PC-3 (cell line): ENCODE results near the gene TNKS2. TPM values are rescaled to one million over a fixed set of nuclear protein-coding genes. Genes with fewer than 3 reads are reported as not detected.

ENCODE experiments used
- ATAC-seq: fragments of 200-7000 bp; cut with Tn5 transposase; 2 replicates; pipeline ENCODE4 v1.9.1; 2020; ENCODE audit warnings: mild to moderate bottlenecking, moderate library complexity
- BruUV-seq: library from RNA; stranded (reverse); fragments of 400-500 nt; replicated peaks from 2 replicates; lab custom pipeline; 2021; lab: Mats Ljungman, UMichigan
- CTCF ChIA-PET: fragments of 300-600 bp; sonication (Branson Sonifier 250); formaldehyde crosslinking; loops from one replicate; lab custom pipeline; 2022; ENCODE audit warnings: antibody characterized with exemption; lab: Charles Lee
- POLR2A ChIA-PET: fragments of 300-600 bp; sonication (Branson Sonifier 250); formaldehyde crosslinking; loops from one replicate; lab custom pipeline; 2022; ENCODE audit warnings: antibody characterized with exemption; ENCODE audit not compliant: unreplicated experiment; lab: Charles Lee
- DNase-seq: peaks from one replicate; pipeline ENCODE4 v3.0.0-alpha.2; 2015
- H2AFZ ChIP-seq: fragments of 300-600 bp; sonication (generic); 2 replicates; pipeline ENCODE4 v1.6.0; 2016; ENCODE audit warnings: antibody characterized with exemption, low read length
- H3F3A ChIP-seq: fragments of 300-600 bp; sonication (generic); one replicate; pipeline ENCODE4 v1.6.0; 2017; ENCODE audit warnings: antibody characterized with exemption, low read length, control low read depth, mild to moderate bottlenecking; ENCODE audit not compliant: unreplicated experiment
- H3K27ac ChIP-seq: fragments of 300-600 bp; sonication (generic); 2 replicates; pipeline ENCODE4 v1.5.1; 2016; ENCODE audit warnings: mild to moderate bottlenecking, low read length
- H3K27me3 ChIP-seq: fragments of 300-600 bp; sonication (generic); 2 replicates; pipeline ENCODE4 v1.6.1; 2016; ENCODE audit warnings: low read length, mixed read lengths
- H3K36me3 ChIP-seq: fragments of 300-600 bp; sonication (generic); 2 replicates; pipeline ENCODE4 v1.6.1; 2016; ENCODE audit warnings: low read depth, mixed run types, low read length, mixed read lengths
- H3K4me1 ChIP-seq: fragments of 300-600 bp; sonication (generic); 2 replicates; pipeline ENCODE4 v1.5.1; 2016; ENCODE audit warnings: low read length; ENCODE audit not compliant: insufficient read depth
- H3K4me2 ChIP-seq: fragments of 300-600 bp; sonication (generic); 2 replicates; pipeline ENCODE4 v1.6.0; 2016; ENCODE audit warnings: low read length
- H3K4me3 ChIP-seq: fragments of 300-600 bp; sonication (generic); 2 replicates; pipeline ENCODE4 v1.5.1; 2016; ENCODE audit warnings: mild to moderate bottlenecking, low read length, mixed read lengths
- H3K79me2 ChIP-seq: fragments of 300-600 bp; sonication (generic); 2 replicates; pipeline ENCODE4 v1.6.1; 2017; ENCODE audit warnings: low read length, mixed read lengths
- H3K9ac ChIP-seq: fragments of 300-600 bp; sonication (generic); 2 replicates; pipeline ENCODE4 v1.6.0; 2016; ENCODE audit warnings: mild to moderate bottlenecking, low read length
- H3K9me2 ChIP-seq: fragments of 300-600 bp; sonication (generic); replicated peaks from 2 replicates; pipeline ENCODE4 v1.6.1; 2016; ENCODE audit warnings: mixed run types, low read length, mixed read lengths
- H3K9me3 ChIP-seq: fragments of 300-600 bp; sonication (generic); 2 replicates; pipeline ENCODE4 v1.6.1; 2016; ENCODE audit warnings: low read length, mixed read lengths
- H4K20me1 ChIP-seq: fragments of 300-600 bp; sonication (generic); 2 replicates; pipeline ENCODE4 v1.6.1; 2016; ENCODE audit warnings: low read length, mixed read lengths
- CTCF ChIP-seq: fragments of 300-600 bp; sonication (generic); conservative IDR thresholded peaks from 2 replicates; pipeline ENCODE4 v1.5.1; 2017; ENCODE audit warnings: antibody characterized with exemption, low read depth, mild to moderate bottlenecking, low read length
- EZH2 ChIP-seq: fragments of 300-600 bp; sonication (generic); IDR thresholded peaks from one replicate; pipeline ENCODE4 v1.6.1; 2017; ENCODE audit warnings: antibody characterized with exemption, mild to moderate bottlenecking, low read length; ENCODE audit not compliant: unreplicated experiment
- EZH2phosphoT487 ChIP-seq: fragments of 300-600 bp; sonication (generic); IDR thresholded peaks from 2 replicates; pipeline ENCODE4 v1.6.1; 2018; ENCODE audit warnings: mild to moderate bottlenecking, antibody characterized with exemption, low read length, borderline replicate concordance
- intact Hi-C: fragments of 100-400 bp; cut with micrococcal nuclease; formaldehyde crosslinking; loops from 2 replicates; pipeline ENCODE4 v1.9.0; 2023
- total RNA-seq: library from RNA; depleted of rRNA; stranded (reverse); fragments of >200 nt; gene quantifications from 2 replicates; pipeline ENCODE4 v1.2.3, GENCODE V29; 2014

Gene TNKS2
- total RNA-seq, 1 experiment from 2014 or later, result 14.5 TPM

GRCh38 chr10:91824076-91824475, 25.9 kb downstream of the TNKS2 start:
- H4K20me1 ChIP-seq, result no peaks in the 10 kb centered on the region
- no peak overlapping the region for H3K4me3 ChIP-seq
- no peak overlapping the region for H3K4me2 ChIP-seq
- no peaks in the 10 kb centered on the region for H3F3A ChIP-seq
- H3K79me2 ChIP-seq, result no peaks in the 10 kb centered on the region
- DNase-seq (no peak), ATAC-seq (no peak)
- no peaks in the 10 kb centered on the region for H3K9me3 ChIP-seq
- no TSS peak for BruUV-seq
- H3K9ac ChIP-seq, result no peak overlapping the region
- H3K27me3 ChIP-seq, result no peaks in the 10 kb centered on the region
- no peak overlapping the region for H3K27ac ChIP-seq
- ChIA-PET CTCF (no interaction called here), POLR2A (no interaction called here)
- peaks cover 31% of the 10 kb centered on the region; the same call in 1 of the 2 replicates for H3K36me3 ChIP-seq
- no peak for TF ChIP-seq EZH2
- no peak for TF ChIP-seq EZH2phosphoT487
- no peak for TF ChIP-seq CTCF
- no peaks in the 10 kb centered on the region for H3K9me2 ChIP-seq
- H2AFZ ChIP-seq, result no peak overlapping the region
- no peaks in the 10 kb centered on the region for H3K4me1 ChIP-seq
- intact Hi-C loops, result no loop called here

GRCh38 chr10:91829268-91829667, 31.0 kb downstream of the TNKS2 start:
- H3K27me3 ChIP-seq, result no peaks in the 10 kb centered on the region
- no peak for ATAC-seq
- no peak overlapping the region for H3K9ac ChIP-seq
- intact Hi-C loops, result no loop called here
- H3K36me3 ChIP-seq, result peaks cover 25% of the 10 kb centered on the region
- H2AFZ ChIP-seq, result no peak overlapping the region
- H3K9me3 ChIP-seq, result no peaks in the 10 kb centered on the region
- no peak for DNase-seq
- no peaks in the 10 kb centered on the region for H3K4me1 ChIP-seq
- no peak overlapping the region for H3K4me2 ChIP-seq
- no peaks in the 10 kb centered on the region for H3K79me2 ChIP-seq
- peaks cover 3% of the 10 kb centered on the region for H3F3A ChIP-seq
- ChIA-PET CTCF (no interaction called here), POLR2A (no interaction called here)
- no peak for TF ChIP-seq CTCF
- TF ChIP-seq EZH2phosphoT487, result no peak
- TF ChIP-seq EZH2, result no peak
- BruUV-seq, result no TSS peak
- no peaks in the 10 kb centered on the region for H4K20me1 ChIP-seq
- no peaks in the 10 kb centered on the region for H3K9me2 ChIP-seq
- H3K4me3 ChIP-seq, result no peak overlapping the region
- H3K27ac ChIP-seq, result no peak overlapping the region

GRCh38 chr10:91838199-91838598, 40.0 kb downstream of the TNKS2 start:
- no peak for TF ChIP-seq EZH2
- TF ChIP-seq CTCF, result no peak
- no peak for TF ChIP-seq EZH2phosphoT487
- Histone ChIP-seq H3K9ac (no peak overlapping the region), H3K9me2 (no peaks in the 10 kb centered on the region), H3K36me3 (peaks cover 37% of the 10 kb centered on the region), H3K27me3 (no peaks in the 10 kb centered on the region), H3K4me2 (no peak overlapping the region), H3K9me3 (no peaks in the 10 kb centered on the region), H3K4me3 (no peak overlapping the region), H3F3A (peaks cover 3% of the 10 kb centered on the region), H4K20me1 (no peaks in the 10 kb centered on the region), H2AFZ (no peak overlapping the region), H3K4me1 (no peaks in the 10 kb centered on the region), H3K27ac (no peak overlapping the region), H3K79me2 (no peaks in the 10 kb centered on the region)
- intact Hi-C loops, result loop anchor here (10.0 kb wide), 1 partner anchor 83 kb away; no protein-coding TSS in a partner anchor
- CTCF ChIA-PET, result no interaction called here
- BruUV-seq, result no TSS peak
- no peak for DNase-seq
- POLR2A ChIA-PET, result no interaction called here
- no peak for ATAC-seq
